Left lung (tissue), 10 donors: ENCODE measurements around the gene SLCO3A1. TPM values are rescaled to one million over a fixed set of nuclear protein-coding genes. Genes with fewer than 3 reads are reported as not detected.

Experiments used
- ATAC-seq: fragments of 200-7000 bp; cut with Tn5 transposase; one replicate; pipeline ENCODE4 v1.9.1; 2020; ENCODE audit warnings: moderate library complexity
- DNase-seq, 4 donors: peaks; one replicate each; pipeline ENCODE4 v3.0.0-alpha.2; 2013 to 2020
- H3K27ac ChIP-seq, 2 donors: fragments of 200-600 bp; sonication (generic) in 1 of 2; one replicate each; pipeline versions ENCODE4 v1.5.0 to v1.8.0; 2020 to 2021
- H3K27me3 ChIP-seq, 2 donors: fragments of 200-600 bp; sonication (generic) in 1 of 2; one replicate each; pipeline versions ENCODE4 v1.5.0 to v1.8.0; 2020 to 2021
- H3K36me3 ChIP-seq, 2 donors: fragments of 200-600 bp; sonication (generic) in 1 of 2; one replicate each; pipeline versions ENCODE4 v1.5.0 to v1.8.0; 2020 to 2021
- H3K4me1 ChIP-seq, 2 donors: fragments of 200-600 bp; one replicate each; pipeline ENCODE4 v1.8.0; 2021
- H3K4me3 ChIP-seq, 2 donors: fragments of 200-600 bp; sonication (generic) in 1 of 2; one replicate each; pipeline versions ENCODE4 v1.5.0 to v1.8.0; 2020 to 2021; ENCODE audit warnings: mild to moderate bottlenecking in 1 of 2
- H3K9me3 ChIP-seq, 2 donors: fragments of 200-600 bp; sonication (generic) in 1 of 2; one replicate each; pipeline versions ENCODE4 v1.5.0 to v1.8.0; 2020 to 2021
- CTCF ChIP-seq, 2 donors: fragments of 200-600 bp; sonication (generic) in 1 of 2; IDR thresholded peaks; one replicate each; pipeline versions ENCODE4 v1.5.0 to v1.8.0; 2021; ENCODE audit warnings: antibody characterized with exemption in 2 of 2
- intact Hi-C, 2 donors: fragments of 100-400 bp; cut with DNase I; formaldehyde crosslinking; loops; one replicate each; pipeline versions ENCODE4 v1.11.2 to v1.14.2; 2022
- polyA plus RNA-seq, 6 donors: library from polyadenylated mRNA; unstranded; fragments of 120-200 nt; gene quantifications; one replicate each; pipeline ENCODE4 v1.2.1, GENCODE V29; 2013; ENCODE audit not compliant: insufficient read length in 6 of 6
- total RNA-seq, 2 donors: library from RNA; stranded (reverse); fragmentation: NEBNext Ultra II Directional; extraction: Animal tissue kit (Norgen Biotek cat#: 25700); gene quantifications; one replicate each; pipeline ENCODE4 v1.2.1, GENCODE V29; 2021
- donor health status: DM: no; HTN: yes; CAD: no.
- donor health status: DM: no; HTN: no; CAD: no.

SLCO3A1 gene
- total and polyA plus RNA-seq, 8 donors = 7.7 to 49.0 (median 11.9) TPM

GRCh38 chr15:92132982-92133755 lies 279.7 kb downstream of the SLCO3A1 start:
- no peak for TF ChIP-seq CTCF (IDR thresholded peaks at IDR 0.05)
- Histone ChIP-seq H3K27ac (no peak overlapping the region), H3K4me3 (no peak overlapping the region), H3K27me3 (no peaks in the 10 kb centered on the region), H3K9me3 (no peaks in the 10 kb centered on the region), H3K36me3 (peaks cover 0 to 64% of the 10 kb centered on the region in 2 donors), H3K4me1 (no peaks in the 10 kb centered on the region)
- no peak for ATAC-seq
- intact Hi-C loops = no loop called here
- DNase-seq = no peak

GRCh38 chr15:92140796-92141195 lies 287.3 kb downstream of the SLCO3A1 start:
- no peaks in the 10 kb centered on the region for H3K27me3 ChIP-seq
- H3K9me3 ChIP-seq = no peaks in the 10 kb centered on the region
- TF ChIP-seq CTCF (IDR thresholded peaks at IDR 0.05) = no peak
- H3K4me1 ChIP-seq = no peaks in the 10 kb centered on the region
- no peak for ATAC-seq
- intact Hi-C loops = no loop called here
- H3K27ac ChIP-seq = no peak overlapping the region
- peaks cover 0 to 7% of the 10 kb centered on the region in 2 donors for H3K36me3 ChIP-seq
- no peak overlapping the region for H3K4me3 ChIP-seq
- DNase-seq = no peak

DNA sequence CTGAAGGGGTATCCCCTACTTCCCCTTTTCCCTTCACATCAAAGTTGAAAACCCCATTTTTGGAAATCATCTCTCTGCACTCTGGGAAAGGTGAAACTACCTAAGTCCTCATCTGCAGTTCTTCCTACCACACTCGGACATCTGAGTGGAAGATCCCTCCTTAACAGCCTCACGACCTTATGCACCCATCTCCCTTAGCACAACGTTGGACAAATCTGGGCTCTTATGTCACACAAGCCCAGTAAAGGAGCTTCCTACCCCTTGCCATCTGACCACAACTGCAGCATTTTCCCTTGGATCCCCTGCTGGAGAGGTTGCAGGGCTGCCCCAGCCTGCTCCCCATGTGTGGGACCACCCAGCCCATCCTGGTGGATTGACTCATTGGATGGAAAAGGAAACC lies 288.1 kb downstream of the SLCO3A1 start:
- Histone ChIP-seq H3K4me1 (no peaks in the 10 kb centered on the region), H3K9me3 (no peaks in the 10 kb centered on the region), H3K27ac (no peak overlapping the region), H3K36me3 (peaks cover 0 to 6% of the 10 kb centered on the region in 2 donors), H3K4me3 (no peak overlapping the region), H3K27me3 (no peaks in the 10 kb centered on the region)
- DNase-seq (no peak), ATAC-seq (no peak)
- no peak for TF ChIP-seq CTCF (IDR thresholded peaks at IDR 0.05)
- intact Hi-C loops = no loop called here

DNA sequence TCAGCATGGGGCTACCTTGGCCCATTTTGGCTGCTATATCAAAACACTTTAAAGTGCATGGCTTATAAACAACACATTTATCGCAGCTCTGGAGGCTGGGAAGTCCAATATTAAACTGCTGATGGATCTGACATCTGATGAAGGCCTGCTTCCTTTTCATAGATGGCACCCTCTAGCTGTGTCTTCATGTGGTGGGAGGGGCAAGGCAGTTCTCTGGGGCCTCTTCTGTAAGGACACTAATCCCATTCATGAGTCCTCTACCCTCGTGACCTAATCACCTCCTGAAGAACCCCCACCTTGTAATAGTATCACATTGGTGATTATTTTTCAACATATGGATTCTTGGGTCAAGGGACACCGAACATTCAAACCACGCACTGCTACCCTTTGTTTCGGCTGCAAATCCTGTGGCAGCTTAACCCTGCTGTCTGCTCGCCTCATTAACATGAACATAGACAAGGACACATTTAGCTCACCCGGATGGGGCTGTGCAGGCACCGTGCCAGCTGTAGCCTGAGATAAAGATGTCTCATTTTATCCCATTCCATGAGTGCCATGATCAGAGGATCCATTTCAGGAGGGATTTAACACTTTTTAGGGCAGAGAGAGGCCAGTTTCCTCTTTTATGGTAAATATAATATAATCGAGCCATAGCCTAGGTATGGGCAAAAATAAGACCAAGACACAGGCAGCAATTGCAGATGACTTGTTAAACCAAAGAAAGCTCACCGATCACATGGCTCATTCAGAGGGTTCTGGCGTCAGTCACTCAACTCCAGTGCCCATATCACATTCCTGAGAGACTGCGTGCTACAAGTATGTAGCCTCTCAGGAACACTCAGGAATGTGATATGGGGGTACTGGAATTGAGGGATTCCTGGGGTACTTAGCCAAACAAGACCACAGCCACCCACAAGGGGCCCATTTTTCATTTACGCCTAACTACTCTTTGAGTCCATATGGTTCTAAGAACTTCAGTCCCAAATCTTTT lies 289.0 kb downstream of the SLCO3A1 start:
- intact Hi-C loops = no loop called here
- TF ChIP-seq CTCF (IDR thresholded peaks at IDR 0.05) = no peak

DNA sequence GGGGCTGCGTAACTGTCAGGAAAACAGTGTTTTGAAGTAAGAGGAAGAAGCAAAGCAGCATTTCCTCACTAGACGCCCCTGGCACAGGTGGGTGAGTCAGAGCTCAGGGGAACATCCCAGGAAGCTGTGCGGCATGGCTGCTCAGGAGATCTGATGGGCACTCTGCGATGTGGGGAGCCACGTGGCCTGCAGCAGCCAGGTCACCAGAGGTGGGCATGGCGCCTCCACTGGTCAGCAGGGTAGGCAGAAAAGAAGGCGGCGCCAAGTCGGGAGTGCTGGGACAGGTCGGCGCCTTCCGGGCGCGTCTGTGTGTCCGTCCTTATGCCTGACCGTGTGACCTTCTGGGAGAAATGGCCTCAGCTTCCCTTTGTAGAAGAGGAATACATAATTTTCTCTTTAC lies 290.3 kb downstream of the SLCO3A1 start:
- TF ChIP-seq CTCF (IDR thresholded peaks at IDR 0.05) = no peak
- DNase-seq = no peak
- ATAC-seq = no peak
- intact Hi-C loops = no loop called here
- Histone ChIP-seq H3K36me3 (peaks cover 0 to 28% of the 10 kb centered on the region in 2 donors), H3K27ac (no peak overlapping the region), H3K4me3 (no peak overlapping the region), H3K9me3 (no peaks in the 10 kb centered on the region), H3K27me3 (no peaks in the 10 kb centered on the region), H3K4me1 (no peaks in the 10 kb centered on the region)

More for the DNA sequence above, 289.0 kb downstream of the SLCO3A1 start:
- H3K27me3 ChIP-seq = no peaks in the 10 kb centered on the region
- H3K4me3 ChIP-seq = no peak overlapping the region
- no peaks in the 10 kb centered on the region for H3K9me3 ChIP-seq
- peaks cover 0 to 16% of the 10 kb centered on the region in 2 donors for H3K36me3 ChIP-seq
- ATAC-seq (peak; percentile 83), DNase-seq (peak in 1 of 4 donors; percentile 33)
- no peaks in the 10 kb centered on the region for H3K4me1 ChIP-seq
- no peak overlapping the region for H3K27ac ChIP-seq
